NT2/D1 (cell line): ENCODE results near the gene EGFR.

Experiments used
- YY1 ChIP-seq: IDR thresholded peaks from 2 replicates; pipeline ENCODE4 v1.6.1; 2011; ENCODE audit not compliant: insufficient read length, insufficient read depth
- ZNF274 ChIP-seq: IDR thresholded peaks from 2 replicates; pipeline ENCODE4 v1.6.1; 2011; ENCODE audit warnings: mild to moderate bottlenecking, low read depth, low read length

DNA sequence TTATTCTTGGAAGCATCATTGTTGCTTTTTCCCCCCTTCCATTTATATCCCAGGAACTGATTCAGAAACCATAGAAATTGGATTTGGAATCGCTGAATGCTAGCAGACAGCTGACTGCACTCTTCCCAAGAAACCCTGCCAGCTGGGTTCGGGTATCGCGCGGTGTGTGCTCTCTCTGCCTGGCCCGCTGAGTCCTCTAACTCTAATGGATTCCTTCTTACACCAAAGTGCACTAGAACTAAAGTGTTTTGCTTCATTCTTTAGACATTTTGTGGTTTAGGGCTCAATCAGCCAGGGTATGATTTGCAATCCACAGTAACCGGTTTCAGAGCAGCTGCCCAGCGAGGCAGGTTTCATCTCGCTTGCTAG lies 92.2 kb downstream of the EGFR start:
- TF ChIP-seq ZNF274, result no peak
- no peak for TF ChIP-seq YY1
